C4-2B (cell line): Measurements from ENCODE around the gene WBP4.

ENCODE experiments used
- H3K27ac ChIP-seq: fragments of 450-650 bp; 2 replicates; pipeline ENCODE4 v1.5.1; 2017
- ZFX ChIP-seq: fragments of 450-650 bp; IDR thresholded peaks from 2 replicates; pipeline ENCODE4 v1.6.1; 2017
- TF ChIP-seq, protein P1 (sequence below): fragments of 450-650 bp; conservative IDR thresholded peaks from 2 replicates; pipeline ENCODE4 v1.5.1; 2017; ENCODE audit warnings: mild to moderate bottlenecking

Gene WBP4, protein sequence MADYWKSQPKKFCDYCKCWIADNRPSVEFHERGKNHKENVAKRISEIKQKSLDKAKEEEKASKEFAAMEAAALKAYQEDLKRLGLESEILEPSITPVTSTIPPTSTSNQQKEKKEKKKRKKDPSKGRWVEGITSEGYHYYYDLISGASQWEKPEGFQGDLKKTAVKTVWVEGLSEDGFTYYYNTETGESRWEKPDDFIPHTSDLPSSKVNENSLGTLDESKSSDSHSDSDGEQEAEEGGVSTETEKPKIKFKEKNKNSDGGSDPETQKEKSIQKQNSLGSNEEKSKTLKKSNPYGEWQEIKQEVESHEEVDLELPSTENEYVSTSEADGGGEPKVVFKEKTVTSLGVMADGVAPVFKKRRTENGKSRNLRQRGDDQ

DNA sequence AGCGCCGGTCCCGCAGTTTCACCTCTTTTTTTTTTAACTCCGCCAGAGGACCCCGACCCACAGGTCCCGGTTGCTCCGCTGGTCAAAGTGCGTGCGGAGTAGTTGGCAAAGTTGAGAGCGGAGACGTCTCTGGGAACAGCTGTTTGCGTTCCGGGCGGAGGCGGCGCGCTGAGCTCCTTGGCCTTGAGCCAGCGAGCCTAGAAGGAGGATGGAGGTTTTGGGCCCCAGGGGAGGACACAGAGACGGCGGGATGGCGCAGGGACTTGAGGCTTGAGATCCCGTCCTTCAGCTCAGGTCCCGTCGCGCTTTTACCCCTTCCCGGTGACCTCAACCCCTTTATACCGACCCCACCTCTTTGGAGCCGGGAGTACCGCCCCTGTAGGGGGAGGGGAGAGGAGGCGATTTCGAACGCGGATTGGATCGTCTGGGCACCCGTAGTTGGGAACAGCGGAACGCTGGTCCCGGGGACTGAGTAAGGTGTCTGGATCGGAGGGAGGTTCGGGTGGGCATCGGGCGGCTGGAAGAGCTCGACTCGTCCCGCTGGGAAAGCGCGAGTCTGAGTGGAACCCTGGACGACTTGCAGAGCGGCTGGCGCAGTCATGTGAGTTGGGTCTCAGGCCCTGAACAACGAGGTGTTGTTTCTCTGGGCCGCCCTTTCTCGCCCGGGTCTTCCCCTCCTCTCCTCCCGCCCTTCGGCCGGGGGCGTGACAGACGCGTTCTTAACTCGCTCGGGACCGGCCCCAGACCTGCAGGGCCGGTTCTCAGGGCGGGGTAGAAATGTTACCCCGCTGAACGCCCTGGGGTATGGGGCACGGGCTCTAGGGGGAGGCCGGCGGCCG lies at the start of gene WBP4:
Gene WBP4 (plus strand): TSS at position 435 of the 839 bp plus-strand sequence. CDS start 165 bp downstream, at position 600.
- H3K27ac ChIP-seq, result peak within 1 kb of the TSS; percentile 93
- no peak for TF ChIP-seq ZFX
- TF ChIP-seq, protein P1, sequence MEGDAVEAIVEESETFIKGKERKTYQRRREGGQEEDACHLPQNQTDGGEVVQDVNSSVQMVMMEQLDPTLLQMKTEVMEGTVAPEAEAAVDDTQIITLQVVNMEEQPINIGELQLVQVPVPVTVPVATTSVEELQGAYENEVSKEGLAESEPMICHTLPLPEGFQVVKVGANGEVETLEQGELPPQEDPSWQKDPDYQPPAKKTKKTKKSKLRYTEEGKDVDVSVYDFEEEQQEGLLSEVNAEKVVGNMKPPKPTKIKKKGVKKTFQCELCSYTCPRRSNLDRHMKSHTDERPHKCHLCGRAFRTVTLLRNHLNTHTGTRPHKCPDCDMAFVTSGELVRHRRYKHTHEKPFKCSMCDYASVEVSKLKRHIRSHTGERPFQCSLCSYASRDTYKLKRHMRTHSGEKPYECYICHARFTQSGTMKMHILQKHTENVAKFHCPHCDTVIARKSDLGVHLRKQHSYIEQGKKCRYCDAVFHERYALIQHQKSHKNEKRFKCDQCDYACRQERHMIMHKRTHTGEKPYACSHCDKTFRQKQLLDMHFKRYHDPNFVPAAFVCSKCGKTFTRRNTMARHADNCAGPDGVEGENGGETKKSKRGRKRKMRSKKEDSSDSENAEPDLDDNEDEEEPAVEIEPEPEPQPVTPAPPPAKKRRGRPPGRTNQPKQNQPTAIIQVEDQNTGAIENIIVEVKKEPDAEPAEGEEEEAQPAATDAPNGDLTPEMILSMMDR, result no peak

DNA sequence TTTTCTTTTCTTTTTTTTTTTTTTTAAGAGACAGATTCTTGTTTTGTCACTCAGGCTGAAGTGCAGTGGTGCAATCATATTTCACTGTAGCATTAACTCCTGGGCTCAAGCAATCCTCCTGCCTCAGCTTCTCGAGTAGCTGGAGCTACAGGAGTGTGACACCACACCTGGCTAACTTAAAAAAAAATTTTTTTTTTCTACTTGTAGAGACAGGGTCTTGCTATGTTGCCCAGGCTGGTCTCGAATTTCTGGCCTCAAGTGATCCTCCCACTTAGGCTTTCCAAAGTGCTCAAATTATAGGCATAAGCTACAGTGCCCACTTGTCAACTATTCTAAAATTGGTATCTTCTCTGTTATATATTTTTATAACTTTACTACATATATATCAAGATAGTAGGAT lies 48.8 kb upstream of the WBP4 start:
- H3K27ac ChIP-seq, result no peak overlapping the region
- TF ChIP-seq ZFX, result no peak
- TF ChIP-seq, protein P1, result no peak

DNA sequence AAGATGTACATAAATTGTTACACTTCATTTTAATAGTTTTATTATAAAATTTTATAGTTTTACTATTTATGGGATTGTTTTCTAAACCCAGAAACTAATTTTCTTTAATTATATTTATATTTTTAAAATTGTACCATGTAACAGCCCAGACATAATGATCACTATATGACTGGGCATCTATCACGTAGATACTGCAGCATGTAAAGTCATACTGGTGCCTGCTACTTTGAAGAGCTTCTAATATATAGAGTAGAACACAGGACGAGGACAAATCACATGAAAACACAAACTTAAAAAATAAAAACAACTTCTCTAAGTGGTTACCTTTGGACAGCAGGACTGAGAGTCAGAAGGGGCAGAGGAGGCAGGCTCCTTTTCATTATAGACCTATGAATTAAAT lies 47.5 kb upstream of the WBP4 start:
- H3K27ac ChIP-seq, result no peak overlapping the region
- TF ChIP-seq, protein P1, result no peak
- TF ChIP-seq ZFX, result no peak

DNA sequence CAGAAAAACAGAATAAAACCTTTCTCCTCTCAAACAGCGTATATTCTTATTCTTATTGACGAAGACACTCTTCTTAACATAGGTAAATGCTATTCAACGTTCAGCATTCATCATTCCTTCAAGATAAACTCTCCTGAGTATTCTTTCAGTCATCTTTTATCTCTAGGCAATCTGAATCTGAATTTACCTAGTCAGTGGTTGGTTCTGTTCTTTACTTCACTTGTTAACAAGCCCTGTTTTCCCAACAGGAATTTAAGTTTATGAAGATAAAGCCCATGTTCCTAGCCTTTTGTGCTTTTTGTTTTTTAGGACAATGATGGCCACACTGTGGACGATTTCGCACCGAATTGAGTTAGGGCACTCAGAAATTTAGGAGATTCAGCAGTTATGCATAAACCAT lies 45.4 kb upstream of the WBP4 start:
- TF ChIP-seq, protein P1, result no peak
- no peak for TF ChIP-seq ZFX
- H3K27ac ChIP-seq, result no peak overlapping the region

DNA sequence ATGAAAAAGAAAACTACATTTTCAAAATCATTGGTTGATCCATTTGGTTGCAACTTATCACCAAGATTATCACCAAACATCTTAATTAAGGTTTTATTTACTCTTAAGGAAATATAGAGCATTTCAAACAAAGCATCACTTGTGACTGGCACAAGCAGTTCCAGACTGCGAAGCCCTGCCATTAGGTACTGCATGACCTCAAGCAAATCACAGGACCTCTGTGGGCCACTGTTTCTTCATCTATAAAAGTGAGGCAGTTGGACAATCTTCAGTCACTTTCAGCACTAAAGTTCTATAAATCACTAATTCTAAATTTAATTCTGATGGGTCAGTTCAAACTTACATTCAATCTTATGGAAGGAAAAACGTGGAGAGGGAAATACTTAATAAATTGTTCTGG lies 44.1 kb upstream of the WBP4 start:
- no peak overlapping the region for H3K27ac ChIP-seq
- TF ChIP-seq, protein P1, result no peak
- no peak for TF ChIP-seq ZFX

DNA sequence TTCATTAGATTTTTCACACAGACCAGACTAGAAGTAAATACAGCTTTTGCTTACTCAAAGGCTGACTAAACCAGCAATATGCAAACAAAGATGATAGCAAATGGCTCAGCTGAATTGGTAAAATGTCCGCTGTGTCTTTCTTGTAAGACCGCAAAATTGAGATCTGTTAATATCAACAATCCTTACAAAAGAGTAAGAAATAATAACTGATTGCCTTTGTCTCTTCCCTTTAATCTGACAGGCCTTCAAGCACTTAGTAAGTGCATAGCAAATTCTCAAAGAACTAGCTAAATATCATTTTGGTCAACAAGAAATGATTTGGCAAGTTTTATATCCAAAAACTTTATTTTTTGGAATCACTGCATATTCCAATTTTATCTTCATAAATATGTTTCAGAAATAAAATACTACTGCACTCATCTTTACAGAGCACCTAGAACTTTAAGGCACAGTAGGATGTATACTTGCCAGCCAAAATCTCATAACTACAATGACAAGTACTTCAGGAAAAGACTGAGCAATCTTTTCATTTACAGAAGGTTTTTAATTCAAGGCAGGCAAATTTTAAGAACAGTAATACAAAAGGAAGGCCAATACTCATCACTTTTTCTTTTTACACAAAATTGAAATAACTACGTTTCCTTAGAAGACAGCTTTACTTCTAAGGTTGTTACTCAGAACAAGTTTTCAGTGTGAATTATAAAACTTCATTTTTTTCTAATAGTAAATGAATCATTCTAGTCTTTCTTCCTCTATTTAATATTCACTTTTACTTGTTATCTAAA lies 43.3 kb upstream of the WBP4 start:
- TF ChIP-seq, protein P1, result no peak
- TF ChIP-seq ZFX, result no peak
- H3K27ac ChIP-seq, result no peak overlapping the region
